GM12801 (cell line): ENCODE results near the gene TRIM17.

Source experiments
- TF ChIP-seq, protein P1 (sequence below): IDR thresholded peaks from one replicate; pipeline ENCODE4 v1.5.1; 2011; ENCODE audit warnings: control low read depth; ENCODE audit not compliant: insufficient read length; ENCODE audit errors: extremely low read depth

The TRIM17 gene

DNA sequence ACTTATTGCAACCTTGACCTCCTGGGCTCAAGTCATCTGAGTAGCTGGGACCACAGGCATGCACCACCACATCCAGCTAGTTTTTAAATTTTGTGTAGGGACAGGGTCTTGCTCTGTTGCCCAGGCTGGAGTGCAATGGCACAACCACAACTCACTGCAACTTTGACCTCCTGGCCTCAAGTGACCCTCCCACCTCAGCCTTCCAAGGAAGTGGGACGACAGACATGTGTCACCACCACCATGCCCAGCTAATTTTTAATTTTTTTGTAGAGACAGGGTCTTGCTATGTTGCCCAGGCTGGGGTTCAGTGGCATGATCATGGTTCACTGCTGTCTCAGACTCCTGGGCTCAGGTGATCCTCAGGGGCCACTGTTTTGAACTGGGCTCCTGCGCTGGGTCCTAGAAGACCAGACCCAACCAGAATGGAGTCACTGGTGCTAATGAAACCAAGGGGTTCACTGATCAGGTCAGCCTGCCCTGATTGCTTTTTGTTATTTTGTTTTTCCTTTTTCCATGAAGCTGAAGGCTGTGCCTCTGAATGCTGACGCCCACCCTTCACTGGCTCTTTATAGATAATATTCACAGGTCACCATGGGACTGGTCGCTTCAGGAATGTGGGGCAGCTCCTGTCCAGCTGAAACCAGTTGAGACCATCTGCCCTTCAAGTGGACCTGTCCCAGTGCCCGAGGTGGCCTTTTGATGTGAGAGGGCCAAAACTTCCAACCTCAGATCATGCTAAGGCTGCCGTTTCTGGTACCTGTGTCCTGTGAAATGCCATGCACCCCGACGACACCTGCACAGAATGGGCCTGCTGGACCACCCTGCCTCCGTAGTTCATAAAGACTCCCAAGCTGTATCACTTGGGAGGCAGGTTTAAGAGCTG lies 4.9 kb downstream of the TRIM17 start:
- TF ChIP-seq, protein P1, sequence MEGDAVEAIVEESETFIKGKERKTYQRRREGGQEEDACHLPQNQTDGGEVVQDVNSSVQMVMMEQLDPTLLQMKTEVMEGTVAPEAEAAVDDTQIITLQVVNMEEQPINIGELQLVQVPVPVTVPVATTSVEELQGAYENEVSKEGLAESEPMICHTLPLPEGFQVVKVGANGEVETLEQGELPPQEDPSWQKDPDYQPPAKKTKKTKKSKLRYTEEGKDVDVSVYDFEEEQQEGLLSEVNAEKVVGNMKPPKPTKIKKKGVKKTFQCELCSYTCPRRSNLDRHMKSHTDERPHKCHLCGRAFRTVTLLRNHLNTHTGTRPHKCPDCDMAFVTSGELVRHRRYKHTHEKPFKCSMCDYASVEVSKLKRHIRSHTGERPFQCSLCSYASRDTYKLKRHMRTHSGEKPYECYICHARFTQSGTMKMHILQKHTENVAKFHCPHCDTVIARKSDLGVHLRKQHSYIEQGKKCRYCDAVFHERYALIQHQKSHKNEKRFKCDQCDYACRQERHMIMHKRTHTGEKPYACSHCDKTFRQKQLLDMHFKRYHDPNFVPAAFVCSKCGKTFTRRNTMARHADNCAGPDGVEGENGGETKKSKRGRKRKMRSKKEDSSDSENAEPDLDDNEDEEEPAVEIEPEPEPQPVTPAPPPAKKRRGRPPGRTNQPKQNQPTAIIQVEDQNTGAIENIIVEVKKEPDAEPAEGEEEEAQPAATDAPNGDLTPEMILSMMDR = no peak

DNA sequence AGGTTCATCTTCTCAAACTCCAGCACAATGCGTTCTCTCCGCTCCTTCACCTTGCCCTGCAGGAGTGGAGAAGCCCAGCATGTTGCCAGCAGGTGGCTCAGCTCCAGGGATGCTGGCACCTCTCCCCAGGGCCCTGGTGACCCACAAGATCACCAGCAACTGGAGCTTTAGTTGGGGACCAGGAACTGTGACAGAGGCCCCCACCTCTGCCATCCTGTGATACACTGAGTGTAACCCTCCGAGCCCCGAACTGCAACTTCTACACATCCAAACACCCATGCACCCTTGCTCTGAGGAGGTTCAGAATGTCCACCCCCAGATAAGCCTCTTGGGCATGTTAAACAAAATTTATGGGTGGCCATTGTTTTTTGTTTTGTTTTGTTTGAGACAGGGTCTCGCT lies 5.5 kb downstream of the TRIM17 start:
- TF ChIP-seq, protein P1 = no peak

DNA sequence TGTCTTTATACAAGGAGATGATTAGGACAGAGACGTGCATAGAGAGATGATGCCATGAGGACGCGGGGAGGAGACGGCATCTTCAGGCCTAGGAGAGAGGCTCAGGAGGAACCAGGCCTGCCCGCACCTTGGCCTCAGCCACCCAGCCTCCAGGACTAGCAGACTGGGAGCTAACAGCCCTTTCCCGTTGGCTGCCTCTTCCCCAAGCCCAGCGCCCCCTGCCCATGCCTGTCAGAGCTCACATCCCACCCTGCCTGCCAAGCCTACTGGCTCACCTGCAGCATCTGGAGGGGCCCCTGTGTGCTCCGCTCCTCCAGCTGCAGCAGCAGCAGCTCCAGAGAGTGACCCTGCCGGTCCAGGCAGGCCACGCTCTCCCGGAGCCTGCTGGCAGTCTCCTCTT lies 6.0 kb downstream of the TRIM17 start:
- TF ChIP-seq, protein P1 = no peak

DNA sequence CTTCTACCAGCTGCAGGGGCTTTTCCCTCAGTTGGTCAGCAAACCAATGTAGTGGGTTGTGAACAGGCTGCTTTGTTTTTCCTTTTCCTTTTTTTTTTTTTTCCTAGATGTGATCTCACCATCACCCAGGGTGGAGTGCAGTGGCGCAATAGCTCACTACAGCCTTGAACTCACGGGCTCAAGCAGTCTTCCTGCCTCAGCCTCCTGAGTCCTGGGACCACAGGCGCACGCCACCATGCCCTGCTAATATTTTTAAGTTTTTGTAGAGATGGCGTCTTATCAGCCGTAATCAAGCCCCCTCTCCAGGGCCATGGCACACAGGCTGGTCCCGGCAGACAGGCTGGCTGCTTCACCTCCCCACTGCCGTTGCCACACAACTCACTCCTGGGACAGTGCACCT lies 6.6 kb downstream of the TRIM17 start:
- TF ChIP-seq, protein P1 = no peak

DNA sequence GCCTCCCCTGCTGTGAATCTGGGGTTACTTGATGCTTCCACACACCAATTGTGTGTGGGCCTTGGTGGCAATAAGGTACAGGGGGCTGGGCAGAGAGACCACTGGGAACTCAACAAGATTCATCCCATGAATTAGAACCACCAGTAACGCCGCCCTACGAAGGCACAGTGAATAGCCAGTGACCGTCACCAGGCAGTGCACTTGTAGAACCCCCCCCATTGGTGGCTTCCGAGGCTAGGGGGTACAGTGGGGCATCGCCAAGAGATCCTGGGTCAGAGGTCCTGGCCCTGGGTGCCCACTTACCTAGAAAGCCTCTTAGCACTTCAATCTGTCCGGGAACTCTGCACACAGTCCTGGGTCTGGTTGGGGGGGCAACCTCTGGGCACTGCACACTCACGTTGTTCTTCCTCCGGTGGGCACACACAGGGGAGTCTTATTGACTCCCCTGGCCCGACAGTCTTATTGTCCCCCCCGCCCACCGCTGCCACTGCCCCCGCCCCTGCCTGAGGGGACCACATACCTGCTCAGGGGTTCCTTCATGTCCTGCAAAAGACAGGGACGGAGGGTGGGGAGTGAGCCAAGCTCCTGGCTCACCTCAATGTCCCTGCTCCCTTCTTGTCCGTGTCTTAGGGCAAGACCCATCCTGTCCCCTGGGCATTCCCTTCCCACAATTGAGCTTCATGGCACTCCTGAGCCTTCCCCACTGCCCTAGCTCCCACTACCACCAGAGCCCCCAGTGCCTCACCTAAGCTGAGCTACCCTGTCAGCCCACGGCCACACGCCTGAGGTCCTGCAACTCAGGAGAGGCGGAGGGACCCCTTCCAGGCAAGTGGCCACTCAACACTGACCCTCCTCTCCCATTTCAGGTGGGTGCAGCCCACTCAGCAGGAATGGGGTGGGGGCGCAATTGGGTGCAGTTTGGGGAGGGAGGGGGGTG lies 7.5 kb downstream of the TRIM17 start:
- TF ChIP-seq, protein P1 = no peak

DNA sequence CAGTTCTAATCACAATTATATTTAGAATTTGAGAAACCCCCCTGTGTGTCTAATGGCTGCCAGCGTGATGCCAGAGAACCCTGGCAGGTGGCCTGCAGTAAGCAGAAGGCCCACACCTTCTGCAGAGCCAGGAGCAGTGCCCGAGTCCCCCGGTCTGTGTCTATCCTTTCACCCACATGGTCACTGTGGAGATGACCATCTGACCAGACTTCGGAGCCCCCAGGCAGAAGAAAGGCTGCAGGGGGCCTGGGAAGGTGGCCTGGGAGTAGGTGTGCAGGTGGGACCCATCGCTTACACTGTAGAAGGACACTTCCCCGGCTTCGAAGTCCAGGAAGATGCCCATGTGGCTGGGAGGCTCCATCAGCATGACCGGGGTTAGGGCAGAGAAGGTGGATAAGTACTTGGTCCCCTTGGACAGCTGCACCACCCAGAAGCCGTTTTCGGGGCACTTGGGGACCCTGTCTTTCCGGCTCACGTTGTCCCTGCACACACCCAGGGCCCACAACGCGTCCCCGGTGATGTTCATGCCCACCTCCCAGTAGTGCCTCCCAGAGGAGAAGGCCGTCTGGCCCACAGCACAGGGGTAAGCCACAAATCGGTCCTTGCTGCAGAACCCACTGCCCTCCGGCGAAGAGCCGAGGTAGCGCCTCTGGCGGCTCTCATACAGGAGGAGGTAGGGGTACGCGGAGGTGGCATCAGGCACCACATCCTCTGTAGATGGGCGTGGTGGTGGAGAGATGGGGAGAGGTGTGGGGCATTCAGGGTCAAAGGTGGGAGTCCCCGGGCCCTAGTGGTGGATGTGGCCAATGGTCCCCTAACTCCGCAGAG lies 8.4 kb downstream of the TRIM17 start:
- TF ChIP-seq, protein P1 = no peak
